HG02852 (cell line): ENCODE data around the gene DNMT3A.
"Not testable (repeated sequence)": the region's sequence is repeated elsewhere in the genome, so short reads cannot be mapped to it uniquely, and the experiment has no call there.

Experiments
- ATAC-seq: cut with Tn5 transposase; IDR thresholded peaks from one replicate; pipeline ENCODE4 v1.9.1; 2021; ENCODE audit warnings: mild to moderate bottlenecking, moderate library complexity; ENCODE audit not compliant: unreplicated experiment

DNMT3A gene

GRCh38 chr2:25286723-25287483 is 54.8 kb downstream of the DNMT3A start:
- no peak for ATAC-seq

GRCh38 chr2:25286025-25286400 is 55.7 kb downstream of the DNMT3A start:
- peak; percentile 62 for ATAC-seq

GRCh38 chr2:25285265-25286024 is 56.3 kb downstream of the DNMT3A start:
- ATAC-seq, result no peak

GRCh38 chr2:25284756-25285155 is 57.0 kb downstream of the DNMT3A start:
- no peak for ATAC-seq

- ATAC-seq, result no peak
Measured at GRCh38 chr2:25283921-25284320, 57.8 kb downstream of the DNMT3A start.

GRCh38 chr2:25281941-25282340 is 59.8 kb downstream of the DNMT3A start:
- no peak for ATAC-seq

GRCh38 chr2:25281522-25281921 is 60.2 kb downstream of the DNMT3A start:
- ATAC-seq, result no peak

- ATAC-seq, result no peak
Measured at GRCh38 chr2:25280051-25280687, 61.6 kb downstream of the DNMT3A start.

GRCh38 chr2:25279091-25279651 is 62.6 kb downstream of the DNMT3A start:
- peak; percentile 69 for ATAC-seq

- ATAC-seq, result no peak
Measured at GRCh38 chr2:25276569-25277465, 64.9 kb downstream of the DNMT3A start.

- ATAC-seq, result no peak
Measured at GRCh38 chr2:25275575-25275965, 66.2 kb downstream of the DNMT3A start.

- no peak for ATAC-seq
Measured at GRCh38 chr2:25274868-25275574, 66.7 kb downstream of the DNMT3A start.

- no peak for ATAC-seq
Measured at GRCh38 chr2:25273985-25274535, 67.7 kb downstream of the DNMT3A start.

GRCh38 chr2:25272705-25273104 is 69.0 kb downstream of the DNMT3A start:
- not testable (repeated sequence) for ATAC-seq

- no peak for ATAC-seq
Measured at GRCh38 chr2:25270061-25270460, 71.7 kb downstream of the DNMT3A start.

- no peak for ATAC-seq
Measured at GRCh38 chr2:25269233-25269632, 72.5 kb downstream of the DNMT3A start.

GRCh38 chr2:25268139-25268538 is 73.6 kb downstream of the DNMT3A start:
- ATAC-seq, result no peak

GRCh38 chr2:25266399-25266798 is 75.3 kb downstream of the DNMT3A start:
- no peak for ATAC-seq

GRCh38 chr2:25265802-25266201 is 75.9 kb downstream of the DNMT3A start:
- ATAC-seq, result no peak

- ATAC-seq, result no peak
Measured at GRCh38 chr2:25265001-25265400, 76.7 kb downstream of the DNMT3A start.
